Measurements from ENCODE around the gene CWH43.
"Not testable (repeated sequence)": the region's sequence is repeated elsewhere in the genome, so short reads cannot be mapped to it uniquely, and the experiment has no call there.

The CWH43 gene

DNA sequence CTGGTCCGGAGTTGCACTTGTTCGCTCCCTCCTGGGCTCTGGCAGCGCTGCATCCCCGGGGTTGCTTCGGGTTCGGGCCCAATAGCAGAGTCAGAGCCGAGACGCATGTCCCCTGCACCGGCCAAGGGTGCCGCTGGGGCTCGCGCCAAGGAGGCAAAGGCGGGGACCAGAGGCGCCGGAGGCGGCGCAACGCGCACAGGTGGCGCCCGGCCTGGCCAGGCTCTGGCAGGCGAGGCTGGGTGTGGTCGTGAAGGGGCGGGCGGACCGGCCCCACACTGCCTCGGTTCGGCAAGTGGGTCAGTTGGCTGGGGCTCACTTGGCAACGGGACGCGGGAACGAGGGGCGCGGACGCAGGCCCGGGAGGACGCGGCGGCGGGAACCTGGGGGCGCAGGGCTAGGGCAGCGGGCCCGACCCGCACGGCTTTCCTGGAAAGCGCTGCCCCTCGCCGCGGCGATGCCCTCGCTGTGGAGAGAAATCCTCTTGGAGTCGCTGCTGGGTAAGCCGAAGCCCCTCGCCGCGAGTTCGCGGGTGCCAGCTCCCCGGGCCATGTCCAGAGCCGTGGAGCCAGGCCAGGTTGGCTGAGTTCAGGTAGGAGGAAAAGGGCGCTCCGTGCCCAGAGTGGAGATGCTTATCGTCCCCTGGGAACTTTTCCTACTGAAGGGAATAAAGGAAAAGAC, at the start of gene CWH43:
CWH43 (plus strand) TSS at position 300 of the 678 bp plus-strand sequence; CDS start at position 455, 155 bp downstream.
- DNase-seq (ENCODE audit: low read depth), result no peak

GRCh38 chr4:48937033-48937432, 49.0 kb upstream of the CWH43 start:
- DNase-seq (ENCODE audit: low read depth), result no peak

DNA sequence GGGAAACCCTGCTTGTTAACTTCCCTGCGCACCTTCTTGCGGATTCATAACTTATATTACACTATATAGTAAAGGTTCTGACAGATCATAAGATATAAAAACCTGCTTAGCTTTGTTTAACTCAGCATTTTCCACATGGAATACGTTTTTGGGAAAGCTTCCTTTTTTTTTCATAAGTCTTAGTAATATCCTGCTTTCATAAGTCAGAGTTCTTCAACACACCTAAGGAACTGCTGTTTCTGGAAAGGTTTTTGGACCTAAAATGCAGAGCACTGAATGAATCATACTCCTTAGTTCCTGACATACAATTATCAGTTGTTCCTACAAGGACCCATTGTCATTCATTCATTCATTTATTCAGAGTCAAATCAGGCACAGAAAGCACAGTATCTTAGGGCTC, 47.2 kb upstream of the CWH43 start:
- DNase-seq (ENCODE audit: low read depth), result no peak

DNA sequence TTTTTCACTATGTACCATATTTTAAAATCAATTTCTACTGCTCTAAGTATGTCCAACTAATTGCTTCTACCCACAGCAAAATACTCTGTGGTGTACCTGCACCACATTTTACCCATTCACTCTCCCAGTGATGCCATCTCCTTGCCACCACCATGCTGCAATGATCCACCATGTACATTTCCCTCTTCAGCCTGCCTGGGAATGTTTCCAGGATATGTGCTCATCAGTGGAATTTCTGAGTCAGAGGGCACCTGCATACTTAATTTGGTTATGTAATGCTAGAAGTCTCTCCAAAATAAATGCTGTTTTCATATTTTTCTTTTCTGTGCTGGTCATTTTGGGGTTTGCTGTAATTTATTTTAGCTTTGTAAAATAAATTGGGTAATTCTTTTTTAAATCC, 46.3 kb upstream of the CWH43 start:
- DNase-seq (ENCODE audit: low read depth), result peak; percentile 63

DNA sequence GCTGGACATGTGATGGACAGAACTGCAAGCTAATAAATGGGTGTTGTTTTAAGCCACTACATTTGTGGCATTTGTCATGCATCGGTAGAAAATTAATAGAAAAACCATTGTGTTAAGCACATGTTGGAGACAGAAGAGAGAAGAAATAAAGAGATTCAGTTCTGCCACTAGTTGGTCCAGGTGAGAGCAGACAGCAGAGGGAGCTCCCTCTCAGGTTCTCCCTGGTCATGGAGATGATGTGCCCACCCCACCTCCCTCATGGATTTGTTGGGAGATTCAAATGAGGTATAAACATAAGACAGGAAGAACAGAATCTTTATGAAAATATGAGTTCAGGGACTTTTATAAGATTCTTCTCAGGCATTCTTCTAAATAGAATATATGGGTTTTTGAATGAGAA, 42.7 kb upstream of the CWH43 start:
- no peak for DNase-seq (ENCODE audit: low read depth)

GRCh38 chr4:48944252-48944651, 41.8 kb upstream of the CWH43 start:
- no peak for DNase-seq (ENCODE audit: low read depth)

DNA sequence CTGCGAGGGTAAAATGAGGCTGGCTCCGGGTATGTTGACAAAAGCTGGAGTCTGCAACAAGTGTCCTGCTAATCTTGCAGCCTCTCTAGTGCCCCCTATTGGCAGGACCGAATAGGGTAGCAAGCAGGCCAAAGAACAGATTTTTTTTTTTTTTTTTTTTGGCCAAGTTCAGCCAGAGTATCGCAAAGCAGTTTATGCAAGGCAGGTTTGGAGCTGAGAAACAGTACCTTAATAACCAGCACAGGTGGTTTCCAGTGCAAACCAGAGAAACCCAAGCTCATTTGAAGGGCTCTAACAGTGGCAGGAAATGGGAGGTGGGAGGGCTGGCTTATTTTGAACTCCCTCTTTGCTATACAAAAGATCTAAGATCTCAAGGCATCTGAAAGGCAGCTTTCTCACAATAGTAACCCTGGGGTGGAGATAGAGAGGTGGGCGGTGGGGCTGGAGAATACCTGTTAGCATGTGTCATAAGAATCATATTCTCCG, 41.3 kb upstream of the CWH43 start:
- DNase-seq (ENCODE audit: low read depth), result no peak

- DNase-seq (ENCODE audit: low read depth), result no peak
These were observed 40.1 kb upstream of the CWH43 start for GRCh38 chr4:48945981-48946380.

GRCh38 chr4:48947731-48948130, 38.3 kb upstream of the CWH43 start:
- no peak for DNase-seq (ENCODE audit: low read depth)

DNA sequence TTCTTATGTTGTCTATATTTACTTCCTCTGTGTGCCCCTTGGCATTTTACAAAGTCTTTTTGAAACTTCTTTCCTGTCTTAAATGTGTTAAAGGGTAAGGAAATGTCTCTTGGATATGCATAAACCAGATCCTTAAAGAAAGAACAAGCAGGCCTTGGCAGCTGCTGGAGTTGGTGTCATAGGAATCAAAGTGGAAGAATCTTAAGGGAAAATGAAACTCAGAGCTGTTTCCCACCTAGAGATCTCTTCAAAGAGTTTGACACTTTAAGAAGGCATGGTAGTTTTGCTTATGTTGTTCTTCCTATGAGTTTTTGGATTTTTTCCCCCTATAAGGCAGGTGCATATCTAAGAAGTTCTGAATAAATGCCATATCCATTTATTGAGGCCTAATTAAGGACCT, 37.0 kb upstream of the CWH43 start:
- peak; percentile 33 for DNase-seq (ENCODE audit: low read depth)

DNA sequence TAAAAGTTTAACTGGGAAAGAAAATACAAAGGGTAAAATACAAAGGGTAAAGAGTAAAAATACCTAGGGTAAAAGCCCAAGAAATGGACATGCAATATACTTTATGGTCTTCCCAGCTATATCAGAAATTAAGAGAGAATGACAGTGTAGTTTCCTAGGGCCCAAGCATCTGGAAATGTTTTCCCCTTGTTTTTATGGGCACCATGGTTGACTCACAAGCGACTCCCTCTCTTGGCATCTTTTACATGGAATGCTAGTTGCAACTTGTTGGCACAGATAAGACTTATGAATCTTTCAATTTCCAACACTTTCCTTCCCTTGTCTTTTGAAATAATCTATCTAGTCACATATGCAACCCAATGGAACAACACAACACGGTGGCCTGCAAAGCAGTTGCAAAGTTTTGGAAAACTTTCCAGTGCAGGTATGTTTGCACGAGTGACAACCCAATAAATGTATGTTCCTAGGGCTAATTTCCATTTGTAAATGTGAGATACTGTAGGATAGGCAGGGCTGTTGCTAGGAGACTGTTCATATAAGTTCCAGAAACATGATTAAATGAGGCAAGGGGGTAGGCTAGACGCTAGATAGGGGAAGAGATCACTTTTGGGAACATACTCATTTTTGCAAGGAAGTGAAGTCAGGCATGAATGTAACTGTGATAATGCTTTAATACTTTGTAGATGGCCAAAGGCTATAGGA, 36.4 kb upstream of the CWH43 start:
- peak; percentile 92 for DNase-seq (ENCODE audit: low read depth)

DNA sequence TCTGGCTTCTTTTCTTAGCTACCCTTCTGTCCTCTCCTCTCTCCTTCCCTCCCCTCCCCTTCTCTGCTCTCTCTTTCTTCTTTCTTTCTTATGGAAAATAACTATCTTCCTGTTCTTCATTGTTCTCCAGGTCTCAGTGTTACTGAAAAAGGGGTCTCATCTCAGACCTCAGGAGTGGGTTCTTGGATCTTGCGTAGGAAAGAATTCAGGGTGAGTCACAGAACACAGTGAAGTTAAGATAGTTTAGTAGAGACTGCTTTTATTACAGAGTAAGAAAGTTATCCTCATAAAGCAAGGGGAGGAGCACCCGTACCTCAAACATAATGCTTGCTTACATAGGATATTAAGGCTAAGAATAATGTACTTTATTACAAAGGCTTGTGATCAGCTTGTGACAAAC, 31.8 kb upstream of the CWH43 start:
- DNase-seq (ENCODE audit: low read depth), result no peak

GRCh38 chr4:48957366-48957765, 28.7 kb upstream of the CWH43 start:
- DNase-seq (ENCODE audit: low read depth), result not testable (repeated sequence)

- DNase-seq (ENCODE audit: low read depth), result no peak
These were observed 27.5 kb upstream of the CWH43 start for GRCh38 chr4:48958582-48958981.

- DNase-seq (ENCODE audit: low read depth), result no peak
These were observed 25.0 kb upstream of the CWH43 start for GRCh38 chr4:48960988-48961635.

GRCh38 chr4:48962636-48963035, 23.4 kb upstream of the CWH43 start:
- no peak for DNase-seq (ENCODE audit: low read depth)

DNA sequence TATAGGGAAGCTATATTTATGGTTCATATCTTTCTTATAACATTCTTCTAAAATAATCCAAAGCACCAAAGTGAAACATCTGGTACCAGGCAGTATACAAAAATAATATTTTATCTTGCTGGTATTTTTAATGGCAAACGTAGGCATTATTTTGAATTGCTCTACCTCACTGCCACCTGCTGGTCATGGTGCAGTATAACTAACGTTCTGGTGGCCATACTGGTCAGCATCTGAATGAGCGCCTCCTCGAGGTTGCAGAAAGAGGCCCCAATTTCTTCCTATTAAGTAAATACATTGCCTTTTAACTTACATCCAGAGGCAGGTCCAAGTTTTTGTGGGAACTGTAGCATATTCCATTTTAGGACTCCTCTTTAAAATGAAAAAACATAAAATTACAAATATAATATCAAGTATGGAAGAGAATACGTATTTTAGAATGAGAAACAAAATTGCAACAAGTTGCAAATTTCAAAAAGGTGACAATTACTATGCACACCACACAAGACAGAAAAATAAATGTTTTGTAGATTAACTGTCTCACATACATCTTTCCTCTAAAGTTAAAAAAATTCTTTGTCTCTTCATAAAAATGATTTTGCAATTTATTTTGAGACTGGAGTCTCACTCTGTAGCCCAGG, 22.9 kb upstream of the CWH43 start:
- DNase-seq (ENCODE audit: low read depth), result peak; percentile 80

GRCh38 chr4:48967101-48967500, 19.0 kb upstream of the CWH43 start:
- no peak for DNase-seq (ENCODE audit: low read depth)

GRCh38 chr4:48967631-48968030, 18.4 kb upstream of the CWH43 start:
- DNase-seq (ENCODE audit: low read depth), result no peak

DNA sequence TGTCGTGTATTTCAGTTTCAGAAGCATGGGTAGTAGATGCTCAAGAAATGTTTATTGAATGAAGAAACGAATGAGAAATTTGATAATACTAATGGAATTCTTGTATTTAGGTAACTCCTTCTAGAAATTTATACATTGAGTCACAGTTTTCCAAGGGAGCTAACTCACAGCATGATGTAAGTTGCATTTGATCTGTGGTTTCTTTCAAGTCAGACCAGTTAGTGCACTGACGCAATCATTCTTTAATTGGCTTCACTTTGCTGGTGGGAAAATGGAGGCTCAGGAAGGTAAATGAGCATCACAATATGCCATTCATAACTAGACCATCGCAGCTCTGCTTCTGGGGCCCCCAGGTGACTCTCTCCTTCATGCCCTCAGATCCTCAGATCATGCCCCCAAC, 17.3 kb upstream of the CWH43 start:
- peak; percentile 49 for DNase-seq (ENCODE audit: low read depth)

GRCh38 chr4:48970471-48970921, 15.6 kb upstream of the CWH43 start:
- no peak for DNase-seq (ENCODE audit: low read depth)

- DNase-seq (ENCODE audit: low read depth), result no peak
These were observed 11.0 kb upstream of the CWH43 start for GRCh38 chr4:48974979-48975640.
